ENCODE data around the gene SORD. TPM values are rescaled to one million over a fixed set of nuclear protein-coding genes. Genes with fewer than 3 reads are reported as not detected.
"Not testable (repeated sequence)": the region's sequence is repeated elsewhere in the genome, so short reads cannot be mapped to it uniquely, and the experiment has no call there.

SORD gene
- total and polyA plus RNA-seq, 9 of the 15 experiments (the other 6 are each of a cell fraction or from before 2014, with no cell fraction given): 5.9 to 79.2 (median 29.6) TPM

- POLR2A ChIA-PET; H3K4me1 ChIP-seq (replicated peaks in 1 of 2; ENCODE audit: control insufficient read depth in 2 of 2, insufficient read depth in 2 of 2, low read length in 2 of 2); H4K20me1 ChIP-seq (replicated peaks; ENCODE audit: control insufficient read depth, insufficient read depth, low read length); H3K27ac ChIP-seq (ENCODE audit: extremely low read depth, low read depth, low read length); H3K36me3 ChIP-seq (ENCODE audit: control insufficient read depth, insufficient read depth, low read length); H3K9me3 ChIP-seq (replicated peaks; ENCODE audit: control insufficient read depth, insufficient read depth, low read depth, low read length); H2AFZ ChIP-seq (ENCODE audit: low read depth, low read length); H3K79me2 ChIP-seq (ENCODE audit: control insufficient read depth, insufficient read depth, low read length); H3K9ac ChIP-seq (ENCODE audit: insufficient read depth in 1 of 2, low read depth in 2 of 2, low read length in 2 of 2); H3K4me3 ChIP-seq; H3K4me2 ChIP-seq (ENCODE audit: insufficient read depth, low read length); H3K9me1 ChIP-seq (ENCODE audit: control insufficient read depth, insufficient read depth, low read length); FAIRE-seq; H3K27me3 ChIP-seq (ENCODE audit: control insufficient read depth in 2 of 2, insufficient read depth in 2 of 2, low read length in 2 of 2); BruUV-seq (replicated peaks); TF ChIP-seq REST (CRISPR knock-in tag; IDR thresholded peaks at IDR 0.05; ENCODE audit: low read depth): not testable (repeated sequence)
- ATAC-seq (peak; percentile 36; the same call in 1 of the 3 replicates), DNase-seq (ENCODE audit: extremely low read depth in 1 of 4, low spot score in 3 of 4) (peak in 1 of 4 experiments; percentile 47)
- CTCF ChIA-PET (ENCODE audit: low intra/inter-chr PET ratio): interaction anchor here (0.7 kb wide), 1 partner anchor 77 kb away, joined by 3 read pairs; no protein-coding TSS in a partner anchor
- peak in 2 of 3 experiments; percentile 4 to 44; a peak in 3 of 6 replicates for TF ChIP-seq CTCF (IDR thresholded peaks at IDR 0.05 in 2 of 3, conservative IDR thresholded peaks at IDR 0.05 in 1 of 3; ENCODE audit: insufficient read depth in 2 of 3, low read depth in 1 of 3, low read length in 3 of 3)
- TF ChIP-seq REST (IDR thresholded peaks at IDR 0.05; ENCODE audit: borderline replicate concordance): peak; percentile 36; the same call in 1 of the 2 replicates
- peak; percentile 35 to 66 for TF ChIP-seq RAD21 (CRISPR knock-in tag; conservative IDR thresholded peaks at IDR 0.05 in 1 of 2, IDR thresholded peaks at IDR 0.05 in 1 of 2)
- intact Hi-C loops (cut with micrococcal nuclease) (loop anchor here (2.0 kb wide), 1 partner anchor 77 kb away; no protein-coding TSS in a partner anchor), in situ Hi-C loops (cut with MboI) (loop anchor here (10.0 kb wide), 1 partner anchor 197 kb away; no protein-coding TSS in a partner anchor)
- 44% methylated on average over 5 of the region's 5 CpGs for WGBS (ENCODE audit: insufficient coverage, low coverage, missing lambda C conversion rate)
Measured at GRCh38 chr15:45041538-45041937, 18.5 kb downstream of the SORD start.

DNA sequence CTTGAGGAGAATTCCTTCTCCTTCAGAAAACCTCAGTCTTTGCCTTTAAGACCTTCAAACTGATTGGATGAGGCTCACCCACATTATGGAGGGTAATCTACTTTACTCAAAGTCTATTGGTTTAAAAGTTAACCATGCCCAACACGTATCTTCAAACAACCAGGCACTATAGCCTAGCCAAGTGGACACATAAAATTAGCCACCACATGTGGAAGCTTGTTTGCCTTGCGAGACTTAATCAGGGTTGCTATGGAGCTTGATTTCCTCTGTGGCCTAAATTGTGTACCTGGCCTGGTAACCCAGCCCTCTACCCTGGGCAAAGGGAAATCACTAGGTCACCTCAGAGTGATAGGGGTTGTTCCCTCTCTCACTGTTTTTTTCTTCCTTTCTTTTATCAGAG is 19.9 kb downstream of the SORD start:
- H3K9me1 ChIP-seq (ENCODE audit: control insufficient read depth, insufficient read depth, low read length); H3K4me2 ChIP-seq (ENCODE audit: insufficient read depth, low read length); H4K20me1 ChIP-seq (replicated peaks; ENCODE audit: control insufficient read depth, insufficient read depth, low read length); H3K9ac ChIP-seq (ENCODE audit: insufficient read depth in 1 of 2, low read depth in 2 of 2, low read length in 2 of 2); ATAC-seq; H3K4me3 ChIP-seq; intact Hi-C loops (cut with micrococcal nuclease); H3K9me3 ChIP-seq (replicated peaks; ENCODE audit: control insufficient read depth, insufficient read depth, low read depth, low read length); H3K27ac ChIP-seq (ENCODE audit: extremely low read depth, low read depth, low read length); H2AFZ ChIP-seq (ENCODE audit: low read depth, low read length); CTCF ChIA-PET (ENCODE audit: low intra/inter-chr PET ratio); FAIRE-seq; DNase-seq (ENCODE audit: extremely low read depth in 1 of 4, low spot score in 3 of 4); H3K27me3 ChIP-seq (ENCODE audit: control insufficient read depth in 2 of 2, insufficient read depth in 2 of 2, low read length in 2 of 2); BruUV-seq (replicated peaks); H3K79me2 ChIP-seq (ENCODE audit: control insufficient read depth, insufficient read depth, low read length): not testable (repeated sequence)
- Histone ChIP-seq H3K4me1 (replicated peaks in 1 of 2; ENCODE audit: control insufficient read depth in 2 of 2, insufficient read depth in 2 of 2, low read length in 2 of 2) (peaks cover 4 to 10% of the 10 kb centered on the region in 2 experiments; a peak in 3 of 5 replicates), H3K36me3 (ENCODE audit: control insufficient read depth, insufficient read depth, low read length) (peaks cover 14% of the 10 kb centered on the region)
- no CpG with 5 or more reads among the region's 2 CpGs for WGBS (ENCODE audit: insufficient coverage, low coverage, missing lambda C conversion rate)
- in situ Hi-C loops (cut with MboI): loop anchor here (10.0 kb wide), 1 partner anchor 198 kb away; no protein-coding TSS in a partner anchor
- POLR2A ChIA-PET: interaction anchor here (0.6 kb wide), 1 partner anchor 117 kb away, joined by 3 read pairs; no protein-coding TSS in a partner anchor

Measured in K562 (cell line).